ENCODE measurements around the gene LIMS2.

DNA sequence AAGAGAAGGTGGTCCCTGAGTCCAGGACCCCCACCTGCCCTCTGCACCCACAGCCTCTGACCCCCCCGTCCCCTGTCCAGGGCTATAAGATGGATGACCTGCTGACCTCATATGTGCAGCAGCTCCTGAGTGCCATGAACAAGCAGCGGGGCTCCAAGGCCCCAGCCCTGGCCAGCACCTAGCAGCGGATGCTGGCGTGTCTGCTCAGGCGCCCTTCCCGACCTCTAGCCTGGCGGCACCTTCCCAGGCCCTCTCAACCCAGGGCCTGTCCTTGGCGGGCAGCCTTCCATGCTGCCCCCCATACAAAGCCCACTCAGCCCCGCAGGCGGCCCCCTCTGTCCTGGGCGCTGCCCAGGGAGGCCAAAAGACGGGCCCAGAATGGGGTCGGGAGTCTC is 38.1 kb downstream of the LIMS2 start:
- TF ChIP-seq EP300 (IDR thresholded peaks at IDR 0.05; ENCODE audit: borderline replicate concordance in 1 of 2, low read depth in 2 of 2, low read length in 2 of 2): no peak
- TF ChIP-seq, protein P1, sequence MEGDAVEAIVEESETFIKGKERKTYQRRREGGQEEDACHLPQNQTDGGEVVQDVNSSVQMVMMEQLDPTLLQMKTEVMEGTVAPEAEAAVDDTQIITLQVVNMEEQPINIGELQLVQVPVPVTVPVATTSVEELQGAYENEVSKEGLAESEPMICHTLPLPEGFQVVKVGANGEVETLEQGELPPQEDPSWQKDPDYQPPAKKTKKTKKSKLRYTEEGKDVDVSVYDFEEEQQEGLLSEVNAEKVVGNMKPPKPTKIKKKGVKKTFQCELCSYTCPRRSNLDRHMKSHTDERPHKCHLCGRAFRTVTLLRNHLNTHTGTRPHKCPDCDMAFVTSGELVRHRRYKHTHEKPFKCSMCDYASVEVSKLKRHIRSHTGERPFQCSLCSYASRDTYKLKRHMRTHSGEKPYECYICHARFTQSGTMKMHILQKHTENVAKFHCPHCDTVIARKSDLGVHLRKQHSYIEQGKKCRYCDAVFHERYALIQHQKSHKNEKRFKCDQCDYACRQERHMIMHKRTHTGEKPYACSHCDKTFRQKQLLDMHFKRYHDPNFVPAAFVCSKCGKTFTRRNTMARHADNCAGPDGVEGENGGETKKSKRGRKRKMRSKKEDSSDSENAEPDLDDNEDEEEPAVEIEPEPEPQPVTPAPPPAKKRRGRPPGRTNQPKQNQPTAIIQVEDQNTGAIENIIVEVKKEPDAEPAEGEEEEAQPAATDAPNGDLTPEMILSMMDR (IDR thresholded peaks at IDR 0.05; ENCODE audit: control extremely low read depth in 1 of 3, insufficient read depth in 1 of 3, low read depth in 1 of 3, low read length in 3 of 3): no peak
